Measurements from ENCODE around the gene PKDREJ.
A peak's percentile ranks its signal among the peaks of the same experiment; 100 is the strongest.

Gene PKDREJ

GRCh38 chr22:46296257-46297150, 33.4 kb upstream of the PKDREJ start, which contains the start of gene GTSE1:
Gene GTSE1, plus strand, starts transcription at chr22:46296870. Its CDS starts 531 bp downstream, at chr22:46297401.
- no peaks in the 10 kb centered on the region for H3K27me3 ChIP-seq (ENCODE audit: control insufficient read depth, insufficient read depth, low read length)
- H3K79me2 ChIP-seq: no peaks in the 10 kb centered on the region
- H2AFZ ChIP-seq: peak within 1 kb of the TSS; percentile 93
- TF ChIP-seq CTCF (IDR thresholded peaks at IDR 0.05): peak; percentile 24
- H3K36me3 ChIP-seq (ENCODE audit: control insufficient read depth, insufficient read depth, low read length): no peaks in the 10 kb centered on the region
- H3K4me2 ChIP-seq (ENCODE audit: low read length): peak within 1 kb of the TSS; percentile 95
- H3K9me3 ChIP-seq (ENCODE audit: control insufficient read depth, low read length): no peaks in the 10 kb centered on the region
- H3K4me3 ChIP-seq (ENCODE audit: low read depth, low read length): peak within 1 kb of the TSS; percentile 73
- H3K9ac ChIP-seq: no peak within 1 kb of the TSS
- peak within 1 kb of the TSS; percentile 73 for H3K27ac ChIP-seq
- H3K4me1 ChIP-seq: peaks cover 5% of the 10 kb centered on the region

GRCh38 chr22:46295277-46295971, 32.3 kb upstream of the PKDREJ start:
- no peak overlapping the region for H3K4me3 ChIP-seq (ENCODE audit: low read depth, low read length)
- H2AFZ ChIP-seq: peak overlapping the region; percentile 93
- H3K27me3 ChIP-seq (ENCODE audit: control insufficient read depth, insufficient read depth, low read length): no peaks in the 10 kb centered on the region
- no peaks in the 10 kb centered on the region for H3K9me3 ChIP-seq (ENCODE audit: control insufficient read depth, low read length)
- H3K36me3 ChIP-seq (ENCODE audit: control insufficient read depth, insufficient read depth, low read length): no peaks in the 10 kb centered on the region
- no peak for TF ChIP-seq CTCF (IDR thresholded peaks at IDR 0.05)
- no peaks in the 10 kb centered on the region for H3K79me2 ChIP-seq
- peak overlapping the region; percentile 95 for H3K4me2 ChIP-seq (ENCODE audit: low read length)
- no peak overlapping the region for H3K27ac ChIP-seq
- peaks cover 5% of the 10 kb centered on the region for H3K4me1 ChIP-seq
- H3K9ac ChIP-seq: no peak overlapping the region

GRCh38 chr22:46294784-46295183, 31.6 kb upstream of the PKDREJ start:
- no peaks in the 10 kb centered on the region for H3K27me3 ChIP-seq (ENCODE audit: control insufficient read depth, insufficient read depth, low read length)
- TF ChIP-seq CTCF (IDR thresholded peaks at IDR 0.05): no peak
- no peak overlapping the region for H3K4me2 ChIP-seq (ENCODE audit: low read length)
- H3K4me3 ChIP-seq (ENCODE audit: low read depth, low read length): no peak overlapping the region
- H3K9ac ChIP-seq: no peak overlapping the region
- no peaks in the 10 kb centered on the region for H3K36me3 ChIP-seq (ENCODE audit: control insufficient read depth, insufficient read depth, low read length)
- H3K27ac ChIP-seq: no peak overlapping the region
- no peaks in the 10 kb centered on the region for H3K9me3 ChIP-seq (ENCODE audit: control insufficient read depth, low read length)
- peaks cover 5% of the 10 kb centered on the region for H3K4me1 ChIP-seq
- H3K79me2 ChIP-seq: no peaks in the 10 kb centered on the region
- H2AFZ ChIP-seq: no peak overlapping the region

GRCh38 chr22:46293577-46294260, 30.6 kb upstream of the PKDREJ start:
- no peaks in the 10 kb centered on the region for H3K36me3 ChIP-seq (ENCODE audit: control insufficient read depth, insufficient read depth, low read length)
- no peak overlapping the region for H2AFZ ChIP-seq
- no peaks in the 10 kb centered on the region for H3K27me3 ChIP-seq (ENCODE audit: control insufficient read depth, insufficient read depth, low read length)
- H3K27ac ChIP-seq: no peak overlapping the region
- no peak for TF ChIP-seq CTCF (IDR thresholded peaks at IDR 0.05)
- H3K9me3 ChIP-seq (ENCODE audit: control insufficient read depth, low read length): no peaks in the 10 kb centered on the region
- no peak overlapping the region for H3K4me3 ChIP-seq (ENCODE audit: low read depth, low read length)
- H3K4me1 ChIP-seq: peaks cover 5% of the 10 kb centered on the region
- H3K9ac ChIP-seq: no peak overlapping the region
- H3K79me2 ChIP-seq: no peaks in the 10 kb centered on the region
- no peak overlapping the region for H3K4me2 ChIP-seq (ENCODE audit: low read length)

Measured in parathyroid adenoma (tissue), 2 donors.